ENCODE measurements around the gene PNPLA2.

Gene PNPLA2

GRCh38 chr11:816433-816779, 2.3 kb upstream of the PNPLA2 start:
- DNase-seq (ENCODE audit: low read depth in 2 of 2), result no peak

GRCh38 chr11:819129-819931, 616 bp downstream of the PNPLA2 start:
- peak; percentile 84 to 85 for DNase-seq (ENCODE audit: low read depth in 2 of 2)

- DNase-seq (ENCODE audit: low read depth in 2 of 2), result peak; percentile 77 to 85
Observed at GRCh38 chr11:819943-820649, 1.4 kb downstream of the PNPLA2 start.

GRCh38 chr11:820655-821511, 2.2 kb downstream of the PNPLA2 start:
- DNase-seq (ENCODE audit: low read depth in 2 of 2), result no peak

- no peak for DNase-seq (ENCODE audit: low read depth in 2 of 2)
Observed at GRCh38 chr11:821512-822371, 3.0 kb downstream of the PNPLA2 start.

GRCh38 chr11:823441-824291, 5.0 kb downstream of the PNPLA2 start:
- no peak for DNase-seq (ENCODE audit: low read depth in 2 of 2)

GRCh38 chr11:824292-824880, 5.7 kb downstream of the PNPLA2 start:
- no peak for DNase-seq (ENCODE audit: low read depth in 2 of 2)

GRCh38 chr11:824942-825341, 6.2 kb downstream of the PNPLA2 start:
- no peak for DNase-seq (ENCODE audit: low read depth in 2 of 2)

GRCh38 chr11:825366-826226, 6.9 kb downstream of the PNPLA2 start:
- no peak for DNase-seq (ENCODE audit: low read depth in 2 of 2)

- DNase-seq (ENCODE audit: low read depth in 2 of 2), result no peak
Observed at GRCh38 chr11:826227-826621, 7.5 kb downstream of the PNPLA2 start.

- no peak for DNase-seq (ENCODE audit: low read depth in 2 of 2)
Observed at GRCh38 chr11:826836-827145, 8.1 kb downstream of the PNPLA2 start.

GRCh38 chr11:827146-827896, 8.6 kb downstream of the PNPLA2 start:
- DNase-seq (ENCODE audit: low read depth in 2 of 2), result no peak

- no peak for DNase-seq (ENCODE audit: low read depth in 2 of 2)
Observed at GRCh38 chr11:827897-828192, 9.1 kb downstream of the PNPLA2 start, which contains the start of gene CRACR2B. TSS of gene CRACR2B (plus strand) at chr11:827919. CDS start at chr11:828608, 689 bp downstream.

GRCh38 chr11:828506-829175, 9.9 kb downstream of the PNPLA2 start:
- no peak for DNase-seq (ENCODE audit: low read depth in 2 of 2)

GRCh38 chr11:829176-829846, 10.6 kb downstream of the PNPLA2 start:
- no peak for DNase-seq (ENCODE audit: low read depth in 2 of 2)

- DNase-seq (ENCODE audit: low read depth in 2 of 2), result no peak
Observed at GRCh38 chr11:829847-830294, 11.2 kb downstream of the PNPLA2 start.

All from stimulated activated CD8-positive, alpha-beta memory T cell treated with anti-CD3 and anti-CD28 coated beads, Interleukin-15, amount 100 ng/mL, for 4 hours (primary cell).